T-helper 17 cell (primary cell): ENCODE measurements around the gene MED13L. TPM values are rescaled to one million over a fixed set of nuclear protein-coding genes. Genes with fewer than 3 reads are reported as not detected.

ENCODE experiments used
- ATAC-seq: fragments of 150-1000 bp; cut with Tn5 transposase; 2 replicates; pipeline ENCODE4 v1.10.0; 2021; ENCODE audit warnings: mild to moderate bottlenecking, moderate library complexity
- DNase-seq, 3 donors: peaks; one replicate each; pipeline versions ENCODE4 v3.0.0 to v3.0.0-alpha.2; 2020 to 2021
- H3K9me3 ChIP-seq: one replicate; pipeline ENCODE4 v1.7.0; 2013; ENCODE audit warnings: low read length, mild to moderate bottlenecking; ENCODE audit not compliant: control insufficient read depth, poor library complexity, severe bottlenecking
- H3K27ac Mint-ChIP-seq: one replicate; pipeline ENCODE4 v1.8.0; 2022; ENCODE audit warnings: mild to moderate bottlenecking, moderate library complexity, mixed read lengths
- H3K27me3 Mint-ChIP-seq: one replicate; pipeline ENCODE4 v1.8.0; 2022; ENCODE audit warnings: mixed read lengths
- H3K36me3 Mint-ChIP-seq: one replicate; pipeline ENCODE4 v1.8.0; 2022; ENCODE audit warnings: low read depth, mixed read lengths
- H3K4me1 Mint-ChIP-seq: one replicate; pipeline ENCODE4 v1.8.0; 2022; ENCODE audit warnings: mild to moderate bottlenecking, mixed read lengths
- H3K4me3 Mint-ChIP-seq: one replicate; pipeline ENCODE4 v1.8.0; 2022; ENCODE audit warnings: mild to moderate bottlenecking, moderate library complexity, mixed read lengths
- total RNA-seq, 4 donors: library from RNA in 2 of 4; stranded (reverse) in 2 of 4; gene quantifications; one replicate each; pipeline ENCODE4 v1.2.3 and lab custom pipeline; 2022 to 2026

The MED13L gene
- total RNA-seq, 2 donors from 2014 or later = 184 to 193 TPM

DNA sequence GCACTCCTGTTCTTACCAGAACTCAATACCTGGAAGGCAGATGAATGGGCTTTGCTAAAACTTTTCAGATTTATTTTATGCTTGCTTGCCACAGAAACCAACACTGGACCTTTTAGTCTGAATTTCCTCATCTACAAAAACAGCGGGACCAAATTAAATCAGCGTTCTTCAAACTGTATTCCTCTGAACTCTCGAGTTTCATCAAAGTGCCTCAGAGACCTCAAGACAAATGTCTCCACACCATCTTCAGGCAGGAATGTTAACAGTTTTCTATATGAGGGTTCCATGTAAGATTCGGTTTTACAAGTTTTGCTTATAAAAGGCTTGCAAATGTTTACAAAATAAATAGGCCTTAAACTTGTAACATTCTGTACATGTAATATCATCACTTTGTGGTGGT, 74.6 kb downstream of the MED13L start:
- Mint-ChIP-seq H3K4me1 (peaks cover 53% of the 10 kb centered on the region), H3K36me3 (no peaks in the 10 kb centered on the region), H3K4me3 (no peak overlapping the region), H3K27me3 (no peaks in the 10 kb centered on the region), H3K27ac (no peak overlapping the region)
- H3K9me3 ChIP-seq = no peaks in the 10 kb centered on the region
- ATAC-seq (no peak), DNase-seq (no peak)

GRCh38 chr12:116202433-116202832, 75.1 kb downstream of the MED13L start:
- H3K27me3 Mint-ChIP-seq = no peaks in the 10 kb centered on the region
- H3K36me3 Mint-ChIP-seq = no peaks in the 10 kb centered on the region
- H3K27ac Mint-ChIP-seq = no peak overlapping the region
- no peak overlapping the region for H3K4me3 Mint-ChIP-seq
- DNase-seq = no peak
- peaks cover 51% of the 10 kb centered on the region for H3K4me1 Mint-ChIP-seq
- no peaks in the 10 kb centered on the region for H3K9me3 ChIP-seq
- ATAC-seq = no peak

GRCh38 chr12:116201908-116202307, 75.6 kb downstream of the MED13L start:
- ATAC-seq (no peak), DNase-seq (no peak)
- peaks cover 50% of the 10 kb centered on the region for H3K4me1 Mint-ChIP-seq
- no peak overlapping the region for H3K27ac Mint-ChIP-seq
- no peaks in the 10 kb centered on the region for H3K9me3 ChIP-seq
- H3K4me3 Mint-ChIP-seq = no peak overlapping the region
- no peaks in the 10 kb centered on the region for H3K27me3 Mint-ChIP-seq
- H3K36me3 Mint-ChIP-seq = no peaks in the 10 kb centered on the region

DNA sequence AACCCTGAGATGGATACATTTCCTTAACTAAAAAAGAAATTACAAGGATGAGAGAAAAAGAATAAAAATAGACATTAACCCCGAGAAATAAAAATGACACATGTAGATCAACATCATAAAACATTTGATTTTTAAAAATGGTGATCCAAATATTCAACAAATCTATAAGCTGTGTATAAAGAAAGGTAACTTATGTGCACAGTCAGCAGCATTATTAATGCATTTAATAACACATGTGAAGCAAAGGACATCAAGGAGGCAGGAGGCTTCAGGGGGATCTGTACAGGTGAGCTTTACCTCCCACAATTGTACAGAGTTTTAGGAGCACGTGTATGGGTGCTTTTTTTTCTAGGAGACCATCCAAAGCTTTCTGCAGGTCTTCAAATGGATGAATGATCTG, 76.1 kb downstream of the MED13L start:
- no peak overlapping the region for H3K4me3 Mint-ChIP-seq
- H3K36me3 Mint-ChIP-seq = no peaks in the 10 kb centered on the region
- no peaks in the 10 kb centered on the region for H3K27me3 Mint-ChIP-seq
- no peak overlapping the region for H3K27ac Mint-ChIP-seq
- ATAC-seq (no peak), DNase-seq (no peak)
- peaks cover 48% of the 10 kb centered on the region for H3K4me1 Mint-ChIP-seq
- no peaks in the 10 kb centered on the region for H3K9me3 ChIP-seq

- H3K4me1 Mint-ChIP-seq = peaks cover 48% of the 10 kb centered on the region
- no peak for DNase-seq
- no peaks in the 10 kb centered on the region for H3K27me3 Mint-ChIP-seq
- H3K27ac Mint-ChIP-seq = no peak overlapping the region
- H3K36me3 Mint-ChIP-seq = no peaks in the 10 kb centered on the region
- no peaks in the 10 kb centered on the region for H3K9me3 ChIP-seq
- no peak overlapping the region for H3K4me3 Mint-ChIP-seq
- ATAC-seq = no peak
Observed at GRCh38 chr12:116200812-116201211, 76.7 kb downstream of the MED13L start.

- no peaks in the 10 kb centered on the region for H3K36me3 Mint-ChIP-seq
- H3K4me3 Mint-ChIP-seq = no peak overlapping the region
- DNase-seq (no peak), ATAC-seq (no peak)
- no peaks in the 10 kb centered on the region for H3K9me3 ChIP-seq
- H3K27ac Mint-ChIP-seq = peak overlapping the region; percentile 72
- H3K27me3 Mint-ChIP-seq = no peaks in the 10 kb centered on the region
- peaks cover 47% of the 10 kb centered on the region for H3K4me1 Mint-ChIP-seq
Observed at GRCh38 chr12:116199160-116199706, 78.3 kb downstream of the MED13L start.

DNA sequence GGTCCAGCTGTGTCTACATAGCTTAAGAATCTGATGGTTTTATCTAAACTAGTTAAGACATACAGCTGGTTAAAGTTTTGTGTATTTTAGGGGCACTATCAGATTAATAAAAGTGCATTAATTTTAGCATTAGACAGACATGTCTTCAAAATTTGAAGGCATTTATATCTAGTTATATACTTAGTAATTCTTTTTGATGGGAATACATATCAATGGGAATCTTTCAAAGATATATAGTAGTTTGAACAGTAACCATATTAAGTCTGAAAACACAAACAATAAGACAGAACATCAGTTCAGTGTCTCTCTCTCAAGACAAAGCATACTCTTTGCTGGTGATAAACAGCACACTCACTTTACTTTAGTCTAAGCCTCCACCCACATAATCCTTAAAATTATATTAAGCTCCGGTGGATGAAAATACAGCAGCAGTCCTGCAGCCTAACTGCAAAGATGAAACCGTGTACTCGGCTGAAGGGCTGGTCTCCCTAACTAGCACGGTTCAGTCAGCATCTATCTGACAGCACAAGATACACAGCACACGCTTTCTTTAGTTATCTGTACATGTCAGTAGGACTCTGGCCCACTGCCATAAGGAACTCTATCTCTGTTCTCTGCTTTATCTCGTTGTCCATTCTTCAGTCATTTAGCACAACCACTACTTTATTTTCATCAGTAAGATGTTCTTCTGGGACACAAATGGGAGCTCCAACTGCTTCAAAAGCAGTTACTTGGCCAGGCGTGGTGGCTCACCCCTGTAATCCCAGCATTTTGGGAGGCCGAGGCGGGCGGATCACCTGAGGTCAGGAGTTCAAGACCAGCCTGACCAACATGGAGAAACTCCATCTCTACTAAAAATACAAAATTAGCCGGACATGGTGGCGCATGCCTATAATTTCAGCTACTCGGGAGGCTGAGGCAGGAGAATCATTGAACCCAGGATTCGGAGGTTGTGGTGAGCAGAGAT, 80.5 kb downstream of the MED13L start:
- Mint-ChIP-seq H3K27ac (peak overlapping the region; percentile 4), H3K4me1 (peaks cover 48% of the 10 kb centered on the region), H3K36me3 (no peaks in the 10 kb centered on the region), H3K4me3 (no peak overlapping the region), H3K27me3 (no peaks in the 10 kb centered on the region)
- no peaks in the 10 kb centered on the region for H3K9me3 ChIP-seq
- no peak for ATAC-seq
- DNase-seq = no peak

DNA sequence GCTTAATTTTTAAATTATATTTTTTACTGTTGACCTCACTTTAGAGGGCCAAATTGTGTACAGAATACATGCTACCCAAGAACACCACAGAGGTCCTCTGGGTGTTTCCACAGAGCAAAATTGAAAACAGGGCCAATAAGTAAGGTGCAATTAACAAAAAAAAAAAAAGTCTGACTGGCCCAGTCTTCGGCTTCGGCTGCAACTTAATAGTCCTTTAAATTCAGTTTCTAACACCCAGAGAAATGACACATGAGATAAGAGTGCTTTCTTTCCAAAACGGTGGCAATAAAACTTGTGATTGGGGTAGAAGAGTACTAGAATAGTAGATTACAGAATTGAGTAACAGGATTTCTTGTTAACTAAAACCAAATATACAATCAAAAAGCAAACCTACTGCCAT, 81.3 kb downstream of the MED13L start:
- no peak for ATAC-seq
- Mint-ChIP-seq H3K27ac (peak overlapping the region; percentile 4), H3K36me3 (no peaks in the 10 kb centered on the region), H3K27me3 (no peaks in the 10 kb centered on the region), H3K4me1 (peaks cover 45% of the 10 kb centered on the region), H3K4me3 (no peak overlapping the region)
- H3K9me3 ChIP-seq = no peaks in the 10 kb centered on the region
- DNase-seq = no peak

DNA sequence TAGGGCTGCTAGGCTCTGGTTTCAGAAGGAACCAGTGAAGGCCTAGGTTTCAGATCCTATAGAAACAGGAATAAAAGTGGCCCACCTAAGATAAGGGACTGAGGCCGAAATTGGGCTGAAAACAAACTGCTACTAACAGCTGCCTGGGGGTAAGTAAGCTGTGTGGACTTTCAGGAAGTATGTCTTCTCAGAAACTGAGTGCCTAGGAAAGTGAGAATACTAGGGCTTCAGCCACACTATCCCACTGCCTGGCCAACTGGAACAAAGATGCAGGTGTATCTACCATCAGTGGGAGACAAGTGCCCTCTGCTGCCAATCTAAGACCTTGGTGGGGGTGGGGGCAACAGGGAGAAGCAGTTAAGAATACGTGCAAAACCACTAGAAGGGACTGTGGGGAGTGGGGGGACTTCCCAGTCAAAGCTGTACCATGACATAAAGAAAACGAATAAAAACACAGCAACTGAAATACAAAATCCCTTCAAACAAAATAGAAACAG, 82.5 kb downstream of the MED13L start:
- no peaks in the 10 kb centered on the region for H3K9me3 ChIP-seq
- ATAC-seq (peak; percentile 98), DNase-seq (peak; percentile 10 to 33 (median 13))
- Mint-ChIP-seq H3K36me3 (no peaks in the 10 kb centered on the region), H3K27ac (peak overlapping the region; percentile 47), H3K4me3 (no peak overlapping the region), H3K4me1 (peaks cover 42% of the 10 kb centered on the region), H3K27me3 (no peaks in the 10 kb centered on the region)

GRCh38 chr12:116189692-116190091, 87.8 kb downstream of the MED13L start:
- no peaks in the 10 kb centered on the region for H3K27me3 Mint-ChIP-seq
- H3K27ac Mint-ChIP-seq = no peak overlapping the region
- DNase-seq (no peak), ATAC-seq (no peak)
- no peaks in the 10 kb centered on the region for H3K36me3 Mint-ChIP-seq
- H3K4me3 Mint-ChIP-seq = peak overlapping the region; percentile 25
- H3K4me1 Mint-ChIP-seq = peaks cover 45% of the 10 kb centered on the region
- H3K9me3 ChIP-seq = no peaks in the 10 kb centered on the region

GRCh38 chr12:116188581-116188980, 88.9 kb downstream of the MED13L start:
- Mint-ChIP-seq H3K4me3 (no peak overlapping the region), H3K27me3 (no peaks in the 10 kb centered on the region), H3K4me1 (peaks cover 44% of the 10 kb centered on the region), H3K36me3 (no peaks in the 10 kb centered on the region), H3K27ac (peak overlapping the region; percentile 37)
- no peak for DNase-seq
- H3K9me3 ChIP-seq = no peaks in the 10 kb centered on the region
- no peak for ATAC-seq

- peaks cover 46% of the 10 kb centered on the region for H3K4me1 Mint-ChIP-seq
- ATAC-seq = no peak
- no peaks in the 10 kb centered on the region for H3K27me3 Mint-ChIP-seq
- H3K9me3 ChIP-seq = no peaks in the 10 kb centered on the region
- no peaks in the 10 kb centered on the region for H3K36me3 Mint-ChIP-seq
- peak overlapping the region; percentile 30 for H3K27ac Mint-ChIP-seq
- no peak overlapping the region for H3K4me3 Mint-ChIP-seq
- no peak for DNase-seq
Observed at GRCh38 chr12:116187151-116187511, 90.4 kb downstream of the MED13L start.

DNA sequence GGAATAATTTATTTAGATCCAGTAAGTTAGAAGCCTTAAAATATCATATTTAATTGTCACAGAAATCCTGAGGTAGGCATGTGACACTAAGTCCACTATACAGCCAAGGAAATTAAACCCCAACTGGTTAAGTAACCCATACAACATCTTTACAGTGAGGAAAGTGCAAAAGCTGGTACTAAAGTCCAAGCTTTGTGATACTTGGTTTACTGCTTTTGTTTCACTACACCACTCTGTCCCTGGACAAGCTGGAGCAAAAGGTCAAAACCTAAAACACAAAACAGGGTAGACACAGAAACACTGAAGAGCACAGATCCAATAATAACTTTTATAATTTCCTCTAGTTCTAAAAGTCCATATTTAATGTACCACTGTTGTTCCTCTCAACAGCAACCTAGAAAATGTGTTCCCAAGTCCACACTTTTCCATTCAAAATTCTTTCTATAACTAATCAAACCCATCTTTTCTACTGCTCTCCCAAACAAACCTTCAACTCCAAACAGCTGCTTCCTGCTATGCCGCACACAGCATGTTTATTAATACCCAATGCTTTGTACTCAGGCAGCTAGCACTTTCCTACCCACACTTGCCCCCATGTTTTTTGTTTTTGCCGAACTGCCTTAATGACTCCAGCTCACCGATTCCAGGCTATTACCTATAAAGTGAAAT, 90.9 kb downstream of the MED13L start:
- no peak overlapping the region for H3K4me3 Mint-ChIP-seq

More for the DNA sequence above, 90.9 kb downstream of the MED13L start:
- ATAC-seq (no peak), DNase-seq (no peak)
- peak overlapping the region; percentile 30 for H3K27ac Mint-ChIP-seq
- no peaks in the 10 kb centered on the region for H3K9me3 ChIP-seq
- no peaks in the 10 kb centered on the region for H3K27me3 Mint-ChIP-seq
- H3K4me1 Mint-ChIP-seq = peaks cover 50% of the 10 kb centered on the region
- H3K36me3 Mint-ChIP-seq = no peaks in the 10 kb centered on the region
